CD14-positive monocyte (primary cell): Measurements from ENCODE around the gene SNX8. TPM values are rescaled to one million over a fixed set of nuclear protein-coding genes. Genes with fewer than 3 reads are reported as not detected.
A peak's percentile ranks its signal among the peaks of the same experiment; 100 is the strongest.

Experiments used
- DNase-seq, 3 donors: peaks; one replicate each; pipeline ENCODE4 v3.0.0-alpha.2; 2011 to 2022
- H2AFZ ChIP-seq: 2 replicates; pipeline ENCODE4 v1.6.0; 2012; ENCODE audit warnings: mild to moderate bottlenecking, low read depth, low read length, inconsistent platforms; ENCODE audit not compliant: insufficient read depth, poor library complexity, severe bottlenecking
- H3K27ac ChIP-seq, 2 donors: 1 replicate in 1 of 2; 2 replicates in 1 of 2; pipeline ENCODE4 v1.5.1; 2012 to 2013; ENCODE audit warnings: low read length in 2 of 2, control low read depth in 1 of 2, inconsistent platforms in 1 of 2, low read depth in 1 of 2, mild to moderate bottlenecking in 1 of 2
- H3K27me3 ChIP-seq, 2 donors: one replicate each; pipeline versions ENCODE4 v1.6.0 to v1.6.1; 2011 to 2013; ENCODE audit warnings: low read length in 2 of 2; ENCODE audit not compliant: control insufficient read depth in 2 of 2, insufficient read depth in 2 of 2
- H3K36me3 ChIP-seq, 2 donors: replicated peaks in 1 of 2; 1 replicate in 1 of 2; 2 replicates in 1 of 2; pipeline versions ENCODE4 v1.5.1 to v1.6.1; 2012 to 2013; ENCODE audit warnings: low read length in 2 of 2, control low read depth in 1 of 2, inconsistent platforms in 1 of 2, mild to moderate bottlenecking in 1 of 2; ENCODE audit not compliant: insufficient read depth in 2 of 2, control insufficient read depth in 1 of 2
- H3K4me1 ChIP-seq, 2 donors: 1 replicate in 1 of 2; 2 replicates in 1 of 2; pipeline versions ENCODE4 v1.5.1 to v1.6.1; 2012 to 2013; ENCODE audit warnings: low read length in 2 of 2, control low read depth in 1 of 2, inconsistent platforms in 1 of 2, mild to moderate bottlenecking in 1 of 2, moderate library complexity in 1 of 2; ENCODE audit not compliant: insufficient read depth in 2 of 2, control insufficient read depth in 1 of 2
- H3K4me2 ChIP-seq: replicated peaks from 2 replicates; pipeline ENCODE3; 2012; ENCODE audit warnings: low read length, moderate library complexity, mild to moderate bottlenecking; ENCODE audit not compliant: poor library complexity, severe bottlenecking; ENCODE audit errors: extremely low read depth
- H3K4me3 ChIP-seq, 3 experiments: fragments of 200-600 bp in 1 of 3; sonication (generic) in 1 of 3; replicated peaks in 1 of 3; 1 replicate in 2 of 3; 2 replicates in 1 of 3; pipeline ENCODE4 v1.5.1; 2011 to 2013; ENCODE audit warnings: low read length in 3 of 3, mild to moderate bottlenecking in 3 of 3, control low read depth in 2 of 3, low read depth in 2 of 3, inconsistent platforms in 1 of 3, moderate library complexity in 1 of 3
- H3K79me2 ChIP-seq: 2 replicates; pipeline ENCODE4 v1.6.0; 2012; ENCODE audit warnings: mild to moderate bottlenecking, control low read depth, inconsistent platforms, low read length, moderate library complexity; ENCODE audit not compliant: insufficient read depth
- H3K9ac ChIP-seq: 2 replicates; pipeline ENCODE4 v1.6.0; 2017; ENCODE audit warnings: low read length, mild to moderate bottlenecking; ENCODE audit not compliant: insufficient read depth, poor library complexity, severe bottlenecking
- H3K9me3 ChIP-seq, 2 donors: replicated peaks in 1 of 2; 1 replicate in 1 of 2; 2 replicates in 1 of 2; pipeline versions ENCODE4 v1.5.1 to v1.6.1; 2012 to 2013; ENCODE audit warnings: low read length in 2 of 2, control low read depth in 1 of 2; ENCODE audit not compliant: control insufficient read depth in 1 of 2, insufficient read depth in 1 of 2
- H4K20me1 ChIP-seq: 2 replicates; pipeline ENCODE4 v1.6.0; 2012; ENCODE audit warnings: mild to moderate bottlenecking, low read length, control low read depth, moderate library complexity; ENCODE audit not compliant: insufficient read depth
- H3K27ac Mint-ChIP-seq, 7 donors: one replicate each; pipeline ENCODE4 v1.8.0; 2020; ENCODE audit warnings: mild to moderate bottlenecking in 7 of 7, mixed read lengths in 7 of 7, moderate library complexity in 6 of 7, inconsistent platforms in 2 of 7
- H3K27me3 Mint-ChIP-seq, 3 donors: one replicate each; pipeline ENCODE4 v1.8.0; 2021 to 2022; ENCODE audit warnings: low read depth in 3 of 3, mild to moderate bottlenecking in 3 of 3, mixed read lengths in 3 of 3, moderate library complexity in 3 of 3, inconsistent platforms in 1 of 3
- H3K36me3 Mint-ChIP-seq, 2 donors: one replicate each; pipeline ENCODE4 v1.8.0; 2020; ENCODE audit warnings: mixed read lengths in 2 of 2, inconsistent platforms in 1 of 2, mild to moderate bottlenecking in 1 of 2
- H3K4me1 Mint-ChIP-seq: one replicate; pipeline ENCODE4 v1.8.0; 2020; ENCODE audit warnings: mild to moderate bottlenecking, mixed read lengths
- H3K4me3 Mint-ChIP-seq, 2 donors: one replicate each; pipeline ENCODE4 v1.8.0; 2020; ENCODE audit warnings: mild to moderate bottlenecking in 2 of 2, mixed read lengths in 2 of 2, moderate library complexity in 1 of 2
- H3K9me3 Mint-ChIP-seq, 7 donors: one replicate each; pipeline ENCODE4 v1.8.0; 2020 to 2022; ENCODE audit warnings: mixed read lengths in 7 of 7, mild to moderate bottlenecking in 6 of 7, moderate library complexity in 6 of 7, inconsistent platforms in 2 of 7
- WGBS: methylation state at CpG from one replicate; pipeline ENCODE4 v1.1.5; 2013; ENCODE audit warnings: missing lambda C conversion rate; ENCODE audit not compliant: insufficient coverage; 5-methylcytosine and 5-hydroxymethylcytosine counted together
- intact Hi-C, 2 donors: fragments of 100-400 bp; cut with micrococcal nuclease; formaldehyde crosslinking; loops; one replicate each; pipeline versions ENCODE4 v1.15.0 to v1.15.1; 2023
- polyA plus RNA-seq, 3 donors: library from polyadenylated mRNA; depleted of rRNA in 1 of 3; unstranded in 2 of 3; stranded (reverse) in 1 of 3; fragments of 300-500 nt in 2 of 3; fragments of >200 nt in 1 of 3; fragmentation: Illumina TruSeq in 2 of 3; gene quantifications; 1 replicate in 2 of 3; 2 replicates in 1 of 3; pipeline ENCODE4 v1.2.3, GENCODE V29; 2012 to 2021
- TF ChIP-seq, protein P1 (sequence below): fragments of 200-600 bp; IDR thresholded peaks from one replicate; pipeline ENCODE4 v1.8.0; 2022; ENCODE audit warnings: antibody characterized with exemption, mild to moderate bottlenecking

Gene SNX8
- polyA plus RNA-seq, 3 donors, result 15.4 to 43.7 (median 41.9) TPM

DNA sequence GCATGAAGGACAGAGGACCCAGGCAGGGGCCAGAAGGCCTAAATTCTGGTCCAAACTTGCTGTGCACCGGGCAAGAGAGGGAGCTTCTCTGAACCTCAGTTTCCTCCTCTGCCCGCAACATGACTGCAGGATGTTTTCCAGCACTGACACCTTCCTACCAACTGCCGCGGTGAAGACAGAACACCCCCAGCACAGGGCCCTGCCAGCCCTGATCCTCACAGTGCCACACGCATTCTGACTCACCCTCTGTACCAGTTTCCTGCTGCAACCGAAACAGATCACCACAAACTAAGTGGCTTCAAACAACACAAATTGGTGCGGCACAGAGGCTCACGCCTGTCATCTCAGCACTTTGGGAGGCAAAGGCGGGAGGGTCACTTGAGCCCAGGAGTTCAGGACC, 99.6 kb downstream of the SNX8 start:
- no peak for DNase-seq
- H3K27me3 Mint-ChIP-seq, result peaks cover 0 to 2% (median 0%) of the 10 kb centered on the region in 3 donors
- WGBS, result 32% methylated on average over 5 of the region's 9 CpGs
- H3K4me3 Mint-ChIP-seq, result no peak overlapping the region
- Histone ChIP-seq H3K79me2 (no peaks in the 10 kb centered on the region), H3K9ac (no peak overlapping the region), H3K36me3 (peaks cover 84 to 98% of the 10 kb centered on the region in 2 donors), H3K4me2 (no peak overlapping the region), H3K27ac (no peak overlapping the region), H4K20me1 (peaks cover 2% of the 10 kb centered on the region), H3K9me3 (no peaks in the 10 kb centered on the region), H2AFZ (no peak overlapping the region), H3K4me1 (no peaks in the 10 kb centered on the region), H3K27me3 (no peaks in the 10 kb centered on the region), H3K4me3 (no peak overlapping the region)
- intact Hi-C loops, result no loop called here
- peaks cover 92 to 98% of the 10 kb centered on the region in 2 donors for H3K36me3 Mint-ChIP-seq
- TF ChIP-seq, protein P1, sequence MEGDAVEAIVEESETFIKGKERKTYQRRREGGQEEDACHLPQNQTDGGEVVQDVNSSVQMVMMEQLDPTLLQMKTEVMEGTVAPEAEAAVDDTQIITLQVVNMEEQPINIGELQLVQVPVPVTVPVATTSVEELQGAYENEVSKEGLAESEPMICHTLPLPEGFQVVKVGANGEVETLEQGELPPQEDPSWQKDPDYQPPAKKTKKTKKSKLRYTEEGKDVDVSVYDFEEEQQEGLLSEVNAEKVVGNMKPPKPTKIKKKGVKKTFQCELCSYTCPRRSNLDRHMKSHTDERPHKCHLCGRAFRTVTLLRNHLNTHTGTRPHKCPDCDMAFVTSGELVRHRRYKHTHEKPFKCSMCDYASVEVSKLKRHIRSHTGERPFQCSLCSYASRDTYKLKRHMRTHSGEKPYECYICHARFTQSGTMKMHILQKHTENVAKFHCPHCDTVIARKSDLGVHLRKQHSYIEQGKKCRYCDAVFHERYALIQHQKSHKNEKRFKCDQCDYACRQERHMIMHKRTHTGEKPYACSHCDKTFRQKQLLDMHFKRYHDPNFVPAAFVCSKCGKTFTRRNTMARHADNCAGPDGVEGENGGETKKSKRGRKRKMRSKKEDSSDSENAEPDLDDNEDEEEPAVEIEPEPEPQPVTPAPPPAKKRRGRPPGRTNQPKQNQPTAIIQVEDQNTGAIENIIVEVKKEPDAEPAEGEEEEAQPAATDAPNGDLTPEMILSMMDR, result no peak
- peak overlapping the region in 3 of 7 donors; percentile 2 to 68 (median 15) for H3K27ac Mint-ChIP-seq
- no peaks in the 10 kb centered on the region for H3K4me1 Mint-ChIP-seq
- H3K9me3 Mint-ChIP-seq, result peaks cover 0 to 7% (median 2%) of the 10 kb centered on the region in 7 donors

DNA sequence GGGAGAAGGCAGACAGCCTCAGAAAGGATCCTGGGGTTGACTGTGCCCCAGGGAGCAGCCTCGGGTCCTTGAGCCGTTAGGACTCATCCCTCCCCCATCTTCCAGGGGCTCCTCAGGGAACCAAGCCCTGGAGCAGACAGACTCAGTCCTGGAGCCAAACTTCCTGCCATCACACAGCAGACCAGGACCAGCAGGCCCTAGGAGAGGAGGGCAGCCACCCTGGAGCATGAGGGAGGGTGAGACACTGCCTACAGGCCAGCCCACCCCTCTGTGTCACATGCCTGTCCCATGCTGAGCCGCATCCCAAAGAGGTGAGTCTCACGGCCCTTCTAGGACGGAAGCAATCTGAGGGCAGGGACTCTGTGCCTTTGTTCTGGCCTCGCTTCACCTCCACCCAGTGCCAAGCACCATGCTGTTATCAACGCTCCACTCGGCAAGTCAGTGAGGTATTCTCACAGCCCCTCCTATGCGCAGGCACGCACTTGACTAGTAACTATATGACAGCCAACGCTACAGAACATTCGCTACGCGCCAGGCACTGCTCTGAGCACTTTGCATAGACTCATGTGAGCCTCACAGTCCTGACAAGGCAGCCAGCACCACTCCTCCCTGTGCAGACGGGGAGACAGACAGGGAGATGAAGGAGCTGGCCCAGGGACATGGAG, 100.6 kb downstream of the SNX8 start:
- Histone ChIP-seq H3K27ac (no peak overlapping the region), H3K4me2 (no peak overlapping the region), H2AFZ (no peak overlapping the region), H3K9me3 (no peaks in the 10 kb centered on the region), H3K4me3 (no peak overlapping the region), H3K9ac (no peak overlapping the region), H4K20me1 (peaks cover 3% of the 10 kb centered on the region), H3K27me3 (no peaks in the 10 kb centered on the region), H3K36me3 (peaks cover 89 to 98% of the 10 kb centered on the region in 2 donors), H3K4me1 (no peaks in the 10 kb centered on the region), H3K79me2 (no peaks in the 10 kb centered on the region)
- H3K4me3 Mint-ChIP-seq, result no peak overlapping the region
- peaks cover 88 to 98% of the 10 kb centered on the region in 2 donors for H3K36me3 Mint-ChIP-seq
- WGBS, result 99% methylated on average over 15 of the region's 15 CpGs
- TF ChIP-seq, protein P1, result no peak
- H3K4me1 Mint-ChIP-seq, result no peaks in the 10 kb centered on the region
- peak overlapping the region in 1 of 7 donors; percentile 12 for H3K27ac Mint-ChIP-seq
- intact Hi-C loops, result no loop called here
- H3K9me3 Mint-ChIP-seq, result peaks cover 0 to 7% (median 2%) of the 10 kb centered on the region in 7 donors
- DNase-seq, result no peak
- H3K27me3 Mint-ChIP-seq, result peaks cover 0 to 2% (median 0%) of the 10 kb centered on the region in 3 donors
